HG03439 (cell line): ENCODE results near the gene IFI27L1.

Source experiments
- ATAC-seq: cut with Tn5 transposase; IDR thresholded peaks from one replicate; pipeline ENCODE4 v1.9.1; 2021; ENCODE audit warnings: mild to moderate bottlenecking, moderate library complexity; ENCODE audit not compliant: unreplicated experiment

Gene IFI27L1

GRCh38 chr14:94077823-94078222 is 3.3 kb upstream of the IFI27L1 start:
- ATAC-seq, result no peak

- no peak for ATAC-seq
These were observed 1.1 kb upstream of the IFI27L1 start for GRCh38 chr14:94079891-94080620.

- ATAC-seq, result peak; percentile 26
These were observed 293 bp downstream of the IFI27L1 start for GRCh38 chr14:94081386-94081820.

GRCh38 chr14:94087891-94088290 is 6.8 kb downstream of the IFI27L1 start:
- no peak for ATAC-seq

- ATAC-seq, result no peak
These were observed 7.4 kb downstream of the IFI27L1 start for GRCh38 chr14:94088516-94088915.

- no peak for ATAC-seq
These were observed 8.4 kb downstream of the IFI27L1 start for GRCh38 chr14:94089479-94089878.

- ATAC-seq, result no peak
These were observed 12.3 kb downstream of the IFI27L1 start for GRCh38 chr14:94093418-94093817.

- no peak for ATAC-seq
These were observed 16.0 kb downstream of the IFI27L1 start for GRCh38 chr14:94097091-94097490.

- ATAC-seq, result no peak
These were observed 17.3 kb downstream of the IFI27L1 start for GRCh38 chr14:94098326-94098992.

GRCh38 chr14:94099006-94099405 is 17.9 kb downstream of the IFI27L1 start:
- ATAC-seq, result no peak

- no peak for ATAC-seq
These were observed 19.7 kb downstream of the IFI27L1 start for GRCh38 chr14:94100847-94101246.

GRCh38 chr14:94101748-94102147 is 20.6 kb downstream of the IFI27L1 start:
- ATAC-seq, result no peak

- ATAC-seq, result no peak
These were observed 21.8 kb downstream of the IFI27L1 start for GRCh38 chr14:94102768-94103482.

- ATAC-seq, result no peak
These were observed 22.5 kb downstream of the IFI27L1 start for GRCh38 chr14:94103554-94104150.

- no peak for ATAC-seq
These were observed 23.6 kb downstream of the IFI27L1 start for GRCh38 chr14:94104731-94105130.

GRCh38 chr14:94109915-94110250 is 28.8 kb downstream of the IFI27L1 start:
- ATAC-seq, result no peak

GRCh38 chr14:94110552-94111181 is 29.6 kb downstream of the IFI27L1 start, which contains the start of gene IFI27:
IFI27 (plus strand) TSS chr14:94110736.
- ATAC-seq, result no peak

GRCh38 chr14:94111276-94112095 is 30.4 kb downstream of the IFI27L1 start:
- ATAC-seq, result no peak

GRCh38 chr14:94112513-94113063 is 31.5 kb downstream of the IFI27L1 start:
- ATAC-seq, result no peak

GRCh38 chr14:94113073-94113472 is 32.0 kb downstream of the IFI27L1 start:
- no peak for ATAC-seq
